Measurements from ENCODE around the gene KRT74.

Gene KRT74

DNA sequence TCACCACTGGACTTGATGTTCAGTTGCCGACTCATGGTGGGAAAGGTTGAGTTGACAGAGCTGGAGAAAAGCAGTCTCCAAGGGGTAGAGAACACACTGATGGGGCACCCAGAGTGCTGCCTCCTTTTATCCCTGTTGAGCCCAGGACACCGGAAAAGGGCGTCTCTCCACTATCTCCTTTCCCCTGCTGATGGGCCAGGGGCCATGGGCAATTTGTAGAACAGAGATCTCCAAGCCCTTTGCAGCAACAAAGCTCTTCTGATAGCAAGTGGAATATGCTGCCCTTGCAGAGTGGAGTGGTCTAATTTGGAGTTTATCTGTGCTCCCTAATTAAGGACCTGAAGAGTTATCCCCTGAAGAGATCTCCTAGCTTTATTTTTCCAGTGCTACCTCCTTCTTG is at the start of gene KRT74:
Gene KRT74, minus strand, starts transcription at position 101 of the 400 bp plus-strand sequence. Its CDS starts 66 bp downstream, at position 35.
- DNase-seq, result no peak

DNA sequence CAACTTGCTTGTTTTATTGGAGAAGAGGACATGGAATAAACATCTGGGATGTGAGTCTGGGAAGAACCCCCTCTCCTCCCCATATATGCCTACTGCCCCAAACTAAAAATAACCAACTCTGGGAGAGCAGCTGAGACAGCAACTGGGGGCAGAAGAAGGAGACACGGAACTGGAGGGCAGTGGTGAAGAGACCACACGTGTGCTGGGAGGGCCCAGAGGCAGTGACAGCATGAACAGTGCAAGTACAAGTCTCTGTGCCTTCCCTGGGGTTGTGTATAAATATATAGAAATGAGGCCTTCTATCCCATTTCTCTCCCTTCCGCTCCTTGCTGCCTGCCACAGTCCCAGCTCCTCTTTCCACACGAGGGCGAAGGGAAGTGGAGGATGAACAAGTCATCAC is 48.7 kb upstream of the KRT74 start:
- no peak for DNase-seq

- no peak for DNase-seq
Observed at GRCh38 chr12:52618866-52619265, 45.2 kb upstream of the KRT74 start.

DNA sequence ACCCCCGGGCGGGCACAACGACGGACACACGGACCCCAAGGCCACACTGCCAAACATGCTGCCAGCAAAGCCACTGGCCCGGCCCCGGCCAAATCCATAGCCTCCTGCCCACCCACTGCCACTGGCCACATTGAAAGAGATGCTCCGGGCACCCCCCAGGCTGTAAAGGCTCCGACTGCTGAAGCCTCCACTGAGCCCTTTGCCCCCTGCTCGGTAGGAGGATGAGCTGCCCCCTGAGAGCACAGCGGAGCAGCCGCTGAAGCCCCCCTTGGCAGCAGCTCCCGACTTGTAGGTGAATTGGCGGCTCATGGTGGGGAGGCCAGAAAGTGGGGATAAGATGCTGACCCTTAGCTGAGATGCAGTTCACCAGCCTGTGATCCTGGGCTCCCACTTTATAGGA is 44.6 kb upstream of the KRT74 start, which contains the start of gene KRT73:
Gene KRT73, minus strand, starts transcription at position 344 of the 400 bp plus-strand sequence. Its CDS starts 35 bp downstream, at position 309.
- DNase-seq, result no peak

GRCh38 chr12:52617403-52617785 is 43.8 kb upstream of the KRT74 start:
- DNase-seq, result no peak

GRCh38 chr12:52616680-52617402 is 43.2 kb upstream of the KRT74 start:
- DNase-seq, result no peak

GRCh38 chr12:52615912-52616311 is 42.3 kb upstream of the KRT74 start:
- no peak for DNase-seq

GRCh38 chr12:52615208-52615868 is 41.7 kb upstream of the KRT74 start:
- peak; percentile 43 for DNase-seq

DNA sequence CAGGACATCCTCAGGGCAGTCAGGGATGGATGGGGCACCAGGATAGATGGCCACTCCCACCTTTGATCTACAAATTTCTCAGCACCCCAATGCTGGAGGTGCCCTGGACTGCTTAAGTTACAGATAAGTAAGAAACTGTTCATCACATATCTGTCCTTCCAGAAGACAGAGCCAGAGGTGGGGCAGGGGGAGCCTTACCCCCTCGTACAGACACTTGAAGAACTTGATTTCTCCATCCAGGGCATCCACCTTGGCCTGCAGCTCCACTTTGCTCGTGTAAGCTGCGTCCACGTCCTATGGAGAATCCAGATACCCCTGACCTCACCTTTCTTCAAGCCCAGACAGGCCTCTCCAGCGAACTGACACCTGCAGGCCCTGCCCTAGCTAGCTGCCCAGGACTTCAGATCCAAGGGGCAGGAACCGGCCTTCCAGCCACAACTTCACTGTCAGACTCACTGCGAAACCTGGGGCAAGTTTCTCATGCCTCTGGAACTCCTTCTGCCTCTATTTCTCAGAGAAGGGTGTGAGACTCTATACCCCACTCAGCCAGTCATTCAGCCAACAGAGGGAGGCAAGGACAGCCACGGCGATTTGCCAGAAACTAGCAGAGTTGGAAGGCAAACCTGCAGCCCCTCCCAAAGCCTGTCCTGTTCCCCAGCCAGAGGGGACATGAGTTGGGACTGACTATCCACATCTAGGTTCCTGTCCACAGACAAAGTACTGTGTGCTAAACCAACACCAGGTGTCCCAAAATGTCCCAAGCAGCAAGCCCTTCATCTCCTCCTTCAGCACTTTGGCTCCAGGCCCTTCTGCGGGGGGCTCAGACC is 41.0 kb upstream of the KRT74 start:
- no peak for DNase-seq

GRCh38 chr12:52613384-52614030 is 39.9 kb upstream of the KRT74 start:
- DNase-seq, result no peak

DNA sequence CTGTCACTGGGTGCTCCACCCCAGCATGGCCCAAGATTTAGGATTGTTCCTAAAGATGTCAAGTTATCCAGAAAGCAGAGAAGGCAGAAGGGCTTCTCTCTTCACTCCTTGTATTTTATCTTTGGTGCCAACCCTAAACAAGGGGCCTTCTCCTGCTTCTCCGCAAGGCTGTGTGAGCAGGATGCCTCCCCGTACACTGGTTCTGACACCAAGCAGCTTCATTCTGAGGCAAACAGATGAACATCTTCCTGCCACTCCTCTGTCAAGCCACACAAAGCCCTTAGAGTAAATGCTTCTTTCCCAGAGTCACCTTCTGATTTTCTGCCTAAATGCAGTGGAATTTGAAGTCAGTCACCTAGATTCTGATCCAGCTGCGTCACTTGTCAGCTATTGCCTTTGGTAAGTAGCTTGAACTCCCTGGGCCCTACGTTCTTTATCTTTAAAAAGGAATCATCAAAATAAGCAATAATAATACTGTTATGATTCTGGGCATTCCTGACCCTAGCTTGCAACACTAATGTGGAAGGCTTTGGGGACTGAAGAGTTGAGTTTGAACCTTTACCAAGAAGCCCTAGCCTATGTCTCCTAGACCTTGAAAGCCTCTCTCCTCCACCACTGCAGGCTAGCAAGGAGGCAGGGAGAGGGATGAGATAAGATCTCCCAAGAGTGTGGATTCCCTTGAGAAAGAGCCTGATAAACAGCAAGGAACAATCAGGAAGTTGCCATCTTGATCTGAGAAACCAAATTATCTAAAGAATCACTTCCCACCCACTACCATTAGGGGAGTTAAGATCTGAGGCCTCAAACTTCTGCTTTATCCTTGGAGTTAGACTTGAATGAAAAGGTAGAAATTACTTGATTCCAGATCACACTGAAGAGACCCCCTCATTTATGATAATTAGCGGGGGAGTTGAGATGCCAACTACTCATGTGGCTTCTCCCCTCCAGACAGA is 39.1 kb upstream of the KRT74 start:
- no peak for DNase-seq

GRCh38 chr12:52611080-52611468 is 37.4 kb upstream of the KRT74 start:
- DNase-seq, result no peak

GRCh38 chr12:52608826-52609630 is 35.4 kb upstream of the KRT74 start:
- no peak for DNase-seq

DNA sequence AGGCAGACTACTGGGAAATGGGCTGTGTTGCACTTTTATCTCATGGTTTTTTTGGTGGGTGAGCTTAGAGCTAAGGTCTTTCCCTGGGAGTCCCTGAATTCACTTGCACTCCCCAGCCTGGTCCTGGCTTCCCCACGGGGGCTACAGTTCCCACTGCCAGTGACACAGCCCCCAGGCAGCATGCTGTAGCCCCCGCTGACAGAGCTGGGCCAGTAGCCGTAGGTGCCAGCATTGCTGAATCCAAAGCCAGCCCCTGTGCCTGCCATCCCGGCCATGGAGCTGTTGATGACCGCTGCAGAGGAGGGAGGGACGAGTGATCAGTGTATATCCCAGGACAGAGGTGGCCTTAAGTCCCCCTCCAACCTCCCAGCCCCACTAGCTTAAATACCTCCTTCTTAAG is 34.5 kb upstream of the KRT74 start:
- no peak for DNase-seq

- DNase-seq, result no peak
Observed at GRCh38 chr12:52607314-52607713, 33.7 kb upstream of the KRT74 start.

- DNase-seq, result no peak
Observed at GRCh38 chr12:52606581-52607218, 33.1 kb upstream of the KRT74 start.

DNA sequence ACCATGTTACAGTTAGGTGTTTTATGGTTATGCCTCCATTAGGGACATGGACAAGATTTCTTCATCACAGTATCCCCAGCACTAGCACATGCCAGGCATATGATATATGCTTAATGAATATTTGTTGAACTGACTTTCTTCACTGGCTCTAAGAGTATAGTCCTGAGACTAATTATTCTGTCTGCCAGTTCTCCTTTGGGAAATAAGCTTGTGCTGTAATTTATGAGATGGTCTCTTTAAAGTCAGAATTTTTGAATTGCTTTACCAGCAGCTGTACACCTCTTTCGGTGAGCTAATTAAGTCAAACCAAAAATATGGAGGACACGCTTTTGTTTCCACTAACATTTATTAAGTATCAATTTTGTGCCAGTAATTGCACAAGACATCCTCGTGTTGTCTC is 32.5 kb upstream of the KRT74 start:
- DNase-seq, result no peak

DNA sequence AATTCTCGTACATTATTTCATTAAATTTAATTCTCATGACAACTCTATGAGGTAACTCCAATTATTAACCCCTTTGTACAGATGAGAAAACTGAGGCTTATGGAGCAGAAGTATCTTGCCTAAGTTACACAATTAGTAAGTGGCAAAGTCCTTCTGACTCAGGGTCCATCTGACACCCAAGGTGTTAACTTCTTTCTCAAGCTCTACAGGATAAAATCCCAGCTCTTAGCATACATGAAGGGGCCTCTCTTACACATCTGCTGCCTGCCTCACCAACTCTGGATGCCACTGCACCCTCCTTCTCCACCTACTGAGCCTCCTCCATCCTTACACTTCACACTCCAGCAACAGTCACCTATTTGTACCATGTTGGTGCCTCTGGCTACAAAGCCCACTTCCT is 31.9 kb upstream of the KRT74 start:
- no peak for DNase-seq

DNA sequence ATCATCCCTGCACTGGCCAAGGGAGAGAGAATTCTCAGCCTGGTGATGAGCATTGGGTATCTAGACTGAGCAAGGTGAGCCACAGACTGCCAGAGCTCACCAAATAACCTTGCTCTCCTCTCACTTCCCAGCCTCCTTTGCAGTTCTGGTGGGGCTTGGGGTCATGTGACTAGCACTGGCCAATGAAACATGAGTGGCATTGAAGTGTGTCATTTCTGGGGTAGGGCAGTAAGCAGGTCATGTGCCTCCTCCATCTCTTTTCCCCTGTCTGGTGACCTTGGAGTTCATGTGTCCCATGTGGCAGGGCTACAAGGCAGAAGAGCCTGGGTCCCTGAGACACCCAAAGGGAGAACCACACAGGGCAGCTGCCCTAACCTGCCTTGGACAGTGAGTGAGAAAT is 31.2 kb upstream of the KRT74 start:
- no peak for DNase-seq

DNA sequence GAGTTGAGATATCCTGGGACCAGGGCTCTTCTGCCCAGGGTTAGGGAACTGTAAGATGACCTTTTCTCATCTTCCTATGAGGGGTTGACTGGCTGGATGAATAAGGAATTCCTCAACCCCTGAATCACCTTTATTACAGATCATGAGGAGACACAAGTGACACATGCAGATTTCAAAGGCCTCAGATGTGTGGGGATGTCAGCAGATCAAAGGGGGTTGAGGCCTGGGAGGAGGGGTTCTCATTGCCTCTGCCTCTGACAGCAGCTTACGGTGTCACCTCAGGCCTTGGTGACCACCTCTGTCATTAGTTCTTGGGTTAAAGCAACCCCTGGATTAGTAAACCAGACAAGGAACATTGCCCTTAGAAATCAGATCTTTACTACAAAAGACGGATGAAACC is 29.7 kb upstream of the KRT74 start:
- no peak for DNase-seq

DNA sequence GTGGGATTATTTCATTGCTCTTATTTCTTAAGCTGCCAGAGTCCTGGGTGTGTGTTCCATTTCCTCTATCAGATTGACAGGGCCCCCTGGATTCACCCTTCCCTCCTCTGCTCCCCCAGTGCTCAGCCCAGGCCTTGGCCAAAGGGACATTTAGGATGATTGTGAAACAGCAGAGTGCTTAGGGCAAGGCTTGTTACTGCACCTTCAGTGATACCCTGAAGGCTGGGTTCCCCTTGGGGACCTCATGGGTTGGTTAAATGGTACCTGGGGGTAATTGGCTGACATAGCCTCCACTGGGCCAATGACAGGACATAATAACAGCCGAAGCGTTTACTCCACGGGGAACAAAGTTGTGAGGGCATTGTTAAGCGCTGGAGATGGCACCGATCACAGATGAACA is 28.9 kb upstream of the KRT74 start:
- no peak for DNase-seq
